ENCODE measurements around the gene DGUOK. TPM values are rescaled to one million over a fixed set of nuclear protein-coding genes. Genes with fewer than 3 reads are reported as not detected.
"Not testable (repeated sequence)": the region's sequence is repeated elsewhere in the genome, so short reads cannot be mapped to it uniquely, and the experiment has no call there.

DGUOK gene
- total and polyA plus RNA-seq, 2 experiments from 2014 or later, result 50.9 to 116 TPM

DNA sequence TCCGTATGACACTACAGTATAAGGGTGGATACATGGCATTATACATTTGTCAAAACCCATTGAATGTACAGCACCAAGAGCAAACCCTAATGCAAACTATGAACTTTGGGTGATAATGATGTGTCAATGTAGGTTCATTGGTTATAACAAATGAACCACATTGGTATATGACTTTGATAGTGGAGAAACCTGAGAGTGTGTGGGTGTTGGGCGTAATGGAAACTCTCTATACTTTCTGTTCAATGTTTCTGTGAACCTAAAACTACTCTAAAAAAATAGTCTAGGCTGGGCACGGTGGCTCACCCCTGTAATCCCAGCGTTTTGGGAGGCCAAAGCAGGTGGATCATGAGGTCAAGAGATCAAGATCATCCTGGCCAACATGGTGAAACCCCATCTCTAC lies 40.3 kb upstream of the DGUOK start:
- no peak overlapping the region for H3K4me2 ChIP-seq (ENCODE audit: unreplicated experiment)
- H3K4me1 ChIP-seq (ENCODE audit: insufficient read depth), result no peaks in the 10 kb centered on the region
- 41 to 47% methylated on average over 4 of the region's 4 CpGs for WGBS, 2 experiments (ENCODE audit: low coverage in 1 of 2, low lambda C conversion rate in 2 of 2, missing lambda C conversion rate in 2 of 2)
- DNase-seq, result no peak
- H3K9me3 ChIP-seq (ENCODE audit: low read depth), result no peaks in the 10 kb centered on the region
- H3K9ac ChIP-seq, result no peak overlapping the region
- no peak overlapping the region for H2AFZ ChIP-seq
- TF ChIP-seq EZH2phosphoT487 (IDR thresholded peaks at IDR 0.05; ENCODE audit: insufficient read depth, low read depth) (no peak), EZH2 (IDR thresholded peaks at IDR 0.05; ENCODE audit: insufficient read depth, poor library complexity, severe bottlenecking) (no peak)
- in situ Hi-C loops (cut with MboI), result no loop called here
- H3K4me3 ChIP-seq, result no peak overlapping the region
- H3K79me2 ChIP-seq (ENCODE audit: insufficient read depth), result no peaks in the 10 kb centered on the region
- H4K20me1 ChIP-seq (ENCODE audit: insufficient read depth), result no peaks in the 10 kb centered on the region
- H3K27ac ChIP-seq, result no peak overlapping the region
- peaks cover 86% of the 10 kb centered on the region for H3K27me3 ChIP-seq (replicated peaks; ENCODE audit: insufficient read depth)
- no peaks in the 10 kb centered on the region for H3F3A ChIP-seq (ENCODE audit: insufficient read depth)
- no peaks in the 10 kb centered on the region for H3K36me3 ChIP-seq (ENCODE audit: low read depth)
- no peaks in the 10 kb centered on the region for H3K9me2 ChIP-seq (ENCODE audit: insufficient read depth)

DNA sequence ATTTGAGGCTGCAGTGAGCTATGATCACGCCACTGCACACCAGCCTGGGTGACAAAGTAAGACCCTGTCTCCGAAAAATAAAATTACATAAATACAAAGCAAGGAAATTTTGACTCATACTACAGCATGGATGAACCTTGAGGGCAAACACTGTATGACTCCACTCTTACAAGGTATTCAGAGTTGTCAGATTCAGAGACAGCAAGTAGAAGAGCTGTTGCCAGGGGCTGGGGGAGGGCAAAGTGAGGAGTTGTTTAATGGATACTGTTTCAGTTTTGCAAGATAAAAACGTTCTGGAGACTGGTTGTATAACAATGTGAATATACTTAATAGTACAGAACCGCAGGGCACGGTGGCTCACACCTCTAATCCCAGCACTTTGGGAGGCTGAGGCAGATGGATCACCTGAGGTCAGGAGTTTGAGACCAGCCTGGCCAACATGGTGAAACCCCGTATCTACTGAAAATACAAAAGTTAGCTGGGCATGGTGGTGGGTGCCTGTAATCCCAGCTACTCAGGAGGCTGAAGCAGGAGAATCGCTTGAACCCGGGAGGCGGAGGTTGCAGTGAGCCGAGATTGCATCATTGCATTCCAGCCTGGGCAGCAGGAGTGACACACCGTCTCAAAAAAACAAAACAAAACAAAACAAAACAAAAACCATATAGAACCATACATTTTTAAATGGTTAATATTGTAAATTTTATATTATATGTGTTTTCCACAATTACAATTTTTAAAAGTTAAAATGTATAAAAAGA lies 38.9 kb upstream of the DGUOK start:
- H3K4me2 ChIP-seq (ENCODE audit: unreplicated experiment); H3K9me2 ChIP-seq (ENCODE audit: insufficient read depth); H4K20me1 ChIP-seq (ENCODE audit: insufficient read depth); H3K4me1 ChIP-seq (ENCODE audit: insufficient read depth); H3K9ac ChIP-seq; H3K9me3 ChIP-seq (ENCODE audit: low read depth); H3K27ac ChIP-seq; H3F3A ChIP-seq (ENCODE audit: insufficient read depth); in situ Hi-C loops (cut with MboI); H3K4me3 ChIP-seq; H3K79me2 ChIP-seq (ENCODE audit: insufficient read depth); H3K36me3 ChIP-seq (ENCODE audit: low read depth); H2AFZ ChIP-seq: not testable (repeated sequence)
- WGBS, 2 experiments (ENCODE audit: low coverage in 1 of 2, low lambda C conversion rate in 2 of 2, missing lambda C conversion rate in 2 of 2), result 67% methylated on average over 11 of the region's 11 CpGs
- peak; percentile 27 for DNase-seq
- peaks cover 89% of the 10 kb centered on the region for H3K27me3 ChIP-seq (replicated peaks; ENCODE audit: insufficient read depth)

- no peaks in the 10 kb centered on the region for H3K9me2 ChIP-seq (ENCODE audit: insufficient read depth)
- no peaks in the 10 kb centered on the region for H3K79me2 ChIP-seq (ENCODE audit: insufficient read depth)
- no peak overlapping the region for H2AFZ ChIP-seq
- peaks cover 88% of the 10 kb centered on the region for H3K27me3 ChIP-seq (replicated peaks; ENCODE audit: insufficient read depth)
- no peak for TF ChIP-seq EZH2 (IDR thresholded peaks at IDR 0.05; ENCODE audit: insufficient read depth, poor library complexity, severe bottlenecking)
- TF ChIP-seq EZH2phosphoT487 (IDR thresholded peaks at IDR 0.05; ENCODE audit: insufficient read depth, low read depth), result no peak
- H3K9me3 ChIP-seq (ENCODE audit: low read depth), result no peaks in the 10 kb centered on the region
- H3K27ac ChIP-seq, result no peak overlapping the region
- H3F3A ChIP-seq (ENCODE audit: insufficient read depth), result no peaks in the 10 kb centered on the region
- H4K20me1 ChIP-seq (ENCODE audit: insufficient read depth), result no peaks in the 10 kb centered on the region
- in situ Hi-C loops (cut with MboI), result no loop called here
- WGBS, 2 experiments (ENCODE audit: low coverage in 1 of 2, low lambda C conversion rate in 2 of 2, missing lambda C conversion rate in 2 of 2), result 28 to 37% methylated on average over 2 of the region's 2 CpGs
- DNase-seq, result no peak
- no peak overlapping the region for H3K9ac ChIP-seq
- no peaks in the 10 kb centered on the region for H3K4me1 ChIP-seq (ENCODE audit: insufficient read depth)
- no peaks in the 10 kb centered on the region for H3K36me3 ChIP-seq (ENCODE audit: low read depth)
- no peak overlapping the region for H3K4me3 ChIP-seq
- no peak overlapping the region for H3K4me2 ChIP-seq (ENCODE audit: unreplicated experiment)
Observed at GRCh38 chr2:73888388-73888787, 38.3 kb upstream of the DGUOK start.

- no peak for DNase-seq
- Histone ChIP-seq H3K4me3 (no peak overlapping the region), H3K27me3 (replicated peaks; ENCODE audit: insufficient read depth) (peaks cover 88% of the 10 kb centered on the region), H3K9me3 (ENCODE audit: low read depth) (no peaks in the 10 kb centered on the region), H3K4me1 (ENCODE audit: insufficient read depth) (no peaks in the 10 kb centered on the region), H3K79me2 (ENCODE audit: insufficient read depth) (no peaks in the 10 kb centered on the region), H3K9ac (no peak overlapping the region), H3K36me3 (ENCODE audit: low read depth) (no peaks in the 10 kb centered on the region), H3K4me2 (ENCODE audit: unreplicated experiment) (no peak overlapping the region), H3K27ac (no peak overlapping the region), H3K9me2 (ENCODE audit: insufficient read depth) (no peaks in the 10 kb centered on the region), H2AFZ (no peak overlapping the region), H4K20me1 (ENCODE audit: insufficient read depth) (no peaks in the 10 kb centered on the region), H3F3A (ENCODE audit: insufficient read depth) (no peaks in the 10 kb centered on the region)
- TF ChIP-seq EZH2 (IDR thresholded peaks at IDR 0.05; ENCODE audit: insufficient read depth, poor library complexity, severe bottlenecking), result no peak
- no peak for TF ChIP-seq EZH2phosphoT487 (IDR thresholded peaks at IDR 0.05; ENCODE audit: insufficient read depth, low read depth)
- in situ Hi-C loops (cut with MboI), result no loop called here
- WGBS, 2 experiments (ENCODE audit: low coverage in 1 of 2, low lambda C conversion rate in 2 of 2, missing lambda C conversion rate in 2 of 2), result 26 to 28% methylated on average over 5 of the region's 5 CpGs
Observed at GRCh38 chr2:73889206-73889605, 37.5 kb upstream of the DGUOK start.
